ENCODE results near the gene REG4.

The REG4 gene

DNA sequence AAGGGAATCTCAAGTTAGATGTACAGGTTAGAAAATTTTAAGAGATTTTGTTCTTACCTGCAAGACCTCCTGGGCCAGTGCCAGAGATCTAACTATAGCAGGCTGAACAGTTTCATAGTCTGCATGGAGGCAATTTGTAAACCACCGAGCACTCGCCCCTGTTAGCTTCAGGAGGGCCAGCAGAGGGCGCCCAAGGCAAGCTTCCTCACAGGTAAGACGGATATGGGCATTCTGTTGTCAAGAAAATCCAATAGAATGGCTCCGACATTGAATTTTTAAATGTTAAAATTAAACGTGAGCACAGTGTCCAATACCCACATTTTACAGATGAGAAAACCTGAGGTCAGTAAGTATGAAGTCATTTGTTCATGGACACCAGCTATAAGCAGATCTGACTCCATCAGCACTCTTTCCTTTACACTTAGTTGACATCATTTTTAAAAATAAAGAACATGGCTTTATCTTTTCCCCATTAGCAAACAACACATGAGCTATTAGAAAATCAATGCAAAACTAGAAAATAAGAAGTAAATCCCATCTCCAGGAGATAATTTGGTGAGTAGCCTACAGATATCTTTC is 2.2 kb downstream of the REG4 start:
- DNase-seq (ENCODE audit: low read depth) = peak; percentile 16
- TF ChIP-seq, protein P1, sequence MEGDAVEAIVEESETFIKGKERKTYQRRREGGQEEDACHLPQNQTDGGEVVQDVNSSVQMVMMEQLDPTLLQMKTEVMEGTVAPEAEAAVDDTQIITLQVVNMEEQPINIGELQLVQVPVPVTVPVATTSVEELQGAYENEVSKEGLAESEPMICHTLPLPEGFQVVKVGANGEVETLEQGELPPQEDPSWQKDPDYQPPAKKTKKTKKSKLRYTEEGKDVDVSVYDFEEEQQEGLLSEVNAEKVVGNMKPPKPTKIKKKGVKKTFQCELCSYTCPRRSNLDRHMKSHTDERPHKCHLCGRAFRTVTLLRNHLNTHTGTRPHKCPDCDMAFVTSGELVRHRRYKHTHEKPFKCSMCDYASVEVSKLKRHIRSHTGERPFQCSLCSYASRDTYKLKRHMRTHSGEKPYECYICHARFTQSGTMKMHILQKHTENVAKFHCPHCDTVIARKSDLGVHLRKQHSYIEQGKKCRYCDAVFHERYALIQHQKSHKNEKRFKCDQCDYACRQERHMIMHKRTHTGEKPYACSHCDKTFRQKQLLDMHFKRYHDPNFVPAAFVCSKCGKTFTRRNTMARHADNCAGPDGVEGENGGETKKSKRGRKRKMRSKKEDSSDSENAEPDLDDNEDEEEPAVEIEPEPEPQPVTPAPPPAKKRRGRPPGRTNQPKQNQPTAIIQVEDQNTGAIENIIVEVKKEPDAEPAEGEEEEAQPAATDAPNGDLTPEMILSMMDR (conservative IDR thresholded peaks at IDR 0.05; ENCODE audit: low read depth, low read length) = peak; percentile 98
- no peak overlapping the region for H3K4me3 ChIP-seq (ENCODE audit: low read length)

DNA sequence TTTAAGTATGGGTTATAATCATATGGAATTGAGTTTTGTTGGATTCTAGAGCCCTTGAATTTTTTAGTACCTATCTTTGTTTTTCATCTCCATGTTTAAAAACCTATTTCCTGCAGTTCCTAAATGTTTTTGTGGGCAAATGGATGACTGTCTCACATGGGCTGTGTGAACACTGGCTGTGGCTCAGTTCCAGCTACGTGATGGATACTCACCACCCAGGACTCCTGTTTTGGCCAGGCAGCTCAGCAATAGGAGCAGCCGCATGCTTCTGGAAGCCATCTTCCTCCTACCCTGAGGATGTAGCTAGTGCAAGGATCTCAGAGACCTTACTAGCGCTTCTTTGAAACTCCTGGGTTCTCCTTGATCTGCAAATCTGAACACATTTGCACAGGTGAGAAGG is 2.8 kb downstream of the REG4 start:
- H3K4me3 ChIP-seq (ENCODE audit: low read length) = no peak overlapping the region
- no peak for DNase-seq (ENCODE audit: low read depth)
- TF ChIP-seq, protein P1 (conservative IDR thresholded peaks at IDR 0.05; ENCODE audit: low read depth, low read length) = no peak

DNA sequence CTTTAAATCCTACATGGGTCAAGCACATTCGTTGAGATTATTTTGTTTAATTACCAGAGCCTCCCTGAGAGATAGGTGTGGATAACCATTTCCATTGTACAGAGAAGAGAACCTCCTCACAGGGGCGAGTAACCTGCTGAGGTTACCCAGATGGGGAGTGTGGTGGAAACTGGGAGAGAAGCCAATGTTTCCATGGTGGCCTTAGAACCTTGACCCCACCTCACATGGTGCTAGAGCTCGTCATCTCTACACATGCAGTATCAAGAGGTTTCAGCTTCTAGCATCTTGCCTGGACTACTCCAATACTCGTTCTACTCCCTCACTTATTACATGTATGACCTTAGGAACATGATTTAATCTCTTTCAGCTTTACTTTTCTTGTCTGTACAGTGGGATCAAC is 4.8 kb downstream of the REG4 start:
- TF ChIP-seq, protein P1 (conservative IDR thresholded peaks at IDR 0.05; ENCODE audit: low read depth, low read length) = no peak
- H3K4me3 ChIP-seq (ENCODE audit: low read length) = no peak overlapping the region
- no peak for DNase-seq (ENCODE audit: low read depth)

DNA sequence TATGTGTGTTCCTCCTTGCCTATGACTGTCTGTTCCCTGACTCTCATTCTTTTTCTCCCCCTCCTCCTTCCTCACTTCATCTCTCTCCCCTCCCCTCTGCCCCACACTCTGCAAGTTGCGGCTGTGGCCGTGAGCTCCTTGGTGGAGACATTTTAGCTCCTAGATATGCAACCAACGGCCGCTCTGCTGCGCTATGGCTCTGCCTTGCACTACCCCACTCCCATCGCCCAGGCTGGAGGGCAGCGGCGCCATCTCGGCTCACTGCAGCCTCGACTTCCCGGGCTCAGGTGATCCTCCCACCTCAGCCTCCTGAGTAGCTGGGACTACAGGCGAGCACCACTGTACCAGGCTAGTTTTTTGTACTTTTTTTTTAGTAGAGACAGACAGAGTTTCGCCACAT is 5.5 kb downstream of the REG4 start:
- DNase-seq (ENCODE audit: low read depth) = no peak
- no peak overlapping the region for H3K4me3 ChIP-seq (ENCODE audit: low read length)
- TF ChIP-seq, protein P1 (conservative IDR thresholded peaks at IDR 0.05; ENCODE audit: low read depth, low read length) = no peak

DNA sequence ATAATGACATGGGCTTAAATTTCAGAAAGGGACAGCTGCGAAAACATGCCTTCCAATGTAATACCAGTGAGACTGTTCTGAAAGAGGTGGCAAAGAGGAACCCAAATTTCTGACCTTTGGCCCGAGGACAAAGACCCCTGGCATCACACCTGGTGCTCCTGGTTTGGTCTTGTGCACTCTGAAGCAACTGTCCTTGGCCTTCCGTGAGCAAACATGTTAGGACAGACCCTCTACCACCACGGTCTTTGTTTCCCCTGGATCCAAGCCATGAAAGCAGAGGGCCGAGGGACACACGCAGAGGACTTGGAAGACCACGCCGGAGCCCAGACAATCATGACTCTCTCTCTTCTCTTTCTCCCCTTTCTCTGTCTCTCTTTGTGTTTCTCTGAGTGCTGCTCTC is 6.0 kb downstream of the REG4 start:
- no peak overlapping the region for H3K4me3 ChIP-seq (ENCODE audit: low read length)
- TF ChIP-seq, protein P1 (conservative IDR thresholded peaks at IDR 0.05; ENCODE audit: low read depth, low read length) = no peak
- no peak for DNase-seq (ENCODE audit: low read depth)

- H3K4me3 ChIP-seq (ENCODE audit: low read length) = no peak overlapping the region
- TF ChIP-seq, protein P1 (conservative IDR thresholded peaks at IDR 0.05; ENCODE audit: low read depth, low read length) = no peak
- no peak for DNase-seq (ENCODE audit: low read depth)
These were observed 11.6 kb downstream of the REG4 start for GRCh38 chr1:119799599-119800177.

DNA sequence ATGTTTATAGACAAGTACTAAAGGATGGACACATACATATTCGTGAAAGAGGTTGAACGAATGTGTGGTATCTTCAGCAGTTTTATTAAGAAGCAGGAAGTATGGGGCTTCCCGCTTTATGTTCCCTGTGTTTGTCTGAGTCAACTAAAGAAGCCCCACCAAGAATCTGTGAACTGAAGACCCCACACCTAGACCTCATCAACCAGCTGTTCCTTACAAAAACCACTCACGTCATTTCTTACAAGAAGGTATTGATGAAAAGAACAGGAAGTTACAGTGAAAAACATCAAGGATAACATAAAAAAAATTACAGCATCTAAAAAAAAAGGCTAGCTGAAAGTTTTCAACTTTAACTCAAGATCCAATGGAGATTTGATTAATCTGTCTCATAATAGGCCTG is 12.3 kb downstream of the REG4 start:
- DNase-seq (ENCODE audit: low read depth) = no peak
- H3K4me3 ChIP-seq (ENCODE audit: low read length) = no peak overlapping the region
- TF ChIP-seq, protein P1 (conservative IDR thresholded peaks at IDR 0.05; ENCODE audit: low read depth, low read length) = no peak

Measured in retinal pigment epithelial cell (primary cell).